HG03064 (cell line): ENCODE measurements around the gene LTV1.
"Not testable (repeated sequence)": the region's sequence is repeated elsewhere in the genome, so short reads cannot be mapped to it uniquely, and the experiment has no call there.

Source experiments
- ATAC-seq: cut with Tn5 transposase; IDR thresholded peaks from one replicate; pipeline ENCODE4 v1.9.1; 2021; ENCODE audit warnings: low read depth; ENCODE audit not compliant: unreplicated experiment

Gene LTV1

DNA sequence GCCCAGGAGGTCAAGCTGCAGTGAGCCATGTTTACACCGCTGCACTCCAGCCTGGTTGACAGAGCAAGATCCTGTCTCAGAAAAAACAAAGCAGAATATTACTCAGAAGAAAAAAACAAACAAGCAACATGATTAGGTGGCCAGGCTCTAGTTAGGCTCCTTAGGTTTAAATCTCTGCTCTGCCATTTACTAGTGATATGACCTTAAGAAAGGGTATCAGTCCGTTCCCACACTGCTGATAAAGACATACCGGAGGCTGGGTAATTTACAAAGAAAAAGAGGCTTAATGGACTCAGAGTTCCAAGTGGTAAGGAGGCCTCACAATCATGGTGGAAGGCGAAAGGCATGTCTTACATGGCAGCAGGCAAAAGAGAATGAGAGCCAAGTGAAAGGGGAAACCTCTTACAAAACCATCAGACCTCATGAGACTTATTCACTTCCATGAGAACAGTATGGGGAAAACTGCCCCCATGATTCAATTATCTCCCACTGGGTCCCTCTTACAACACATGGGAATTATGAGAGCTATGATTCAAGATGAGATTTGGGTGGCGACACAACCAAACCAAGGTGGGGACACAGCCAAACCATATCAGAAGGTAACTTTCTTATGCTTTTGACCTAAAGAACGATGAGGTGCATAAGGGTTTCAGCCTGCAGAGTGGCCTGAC lies 2.4 kb upstream of the LTV1 start:
- no peak for ATAC-seq

DNA sequence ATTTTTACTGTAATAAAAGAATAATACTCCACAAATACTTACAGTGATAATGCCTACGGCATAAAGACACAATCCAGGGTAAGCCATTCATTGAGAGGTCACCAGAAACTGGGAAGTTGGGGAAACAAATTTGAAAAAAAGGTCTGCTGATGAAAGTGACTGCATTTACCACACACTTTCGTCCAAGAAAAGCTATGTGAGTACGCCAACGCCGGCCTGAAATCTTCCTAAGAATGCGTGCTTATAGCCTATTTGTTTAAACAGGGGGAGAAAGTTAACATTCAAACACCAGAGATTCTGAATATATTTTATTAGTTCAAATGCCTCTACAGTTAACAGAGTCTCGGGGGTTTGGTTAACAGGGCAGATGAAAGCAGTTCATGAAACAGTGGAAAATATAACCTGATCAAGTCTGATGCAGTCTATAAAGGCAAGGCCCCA lies 657 bp upstream of the LTV1 start:
- no peak for ATAC-seq

DNA sequence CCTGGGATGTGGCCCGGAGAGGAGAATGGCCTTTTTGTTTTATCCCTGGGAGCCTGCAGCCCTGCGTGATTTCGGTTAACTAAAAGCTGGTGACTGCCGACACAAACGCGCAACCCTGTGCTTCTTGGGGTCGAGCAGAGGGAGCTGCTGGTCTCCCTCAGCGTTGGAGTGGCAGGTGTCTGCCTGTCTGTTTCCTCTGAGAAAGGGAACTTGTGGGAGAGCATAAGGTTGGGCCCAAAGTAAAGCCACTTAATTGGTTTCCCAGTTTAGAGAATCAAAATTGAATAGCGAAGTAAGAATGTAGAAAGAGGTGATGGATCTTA lies 500 bp downstream of the LTV1 start:
- ATAC-seq, result no peak

DNA sequence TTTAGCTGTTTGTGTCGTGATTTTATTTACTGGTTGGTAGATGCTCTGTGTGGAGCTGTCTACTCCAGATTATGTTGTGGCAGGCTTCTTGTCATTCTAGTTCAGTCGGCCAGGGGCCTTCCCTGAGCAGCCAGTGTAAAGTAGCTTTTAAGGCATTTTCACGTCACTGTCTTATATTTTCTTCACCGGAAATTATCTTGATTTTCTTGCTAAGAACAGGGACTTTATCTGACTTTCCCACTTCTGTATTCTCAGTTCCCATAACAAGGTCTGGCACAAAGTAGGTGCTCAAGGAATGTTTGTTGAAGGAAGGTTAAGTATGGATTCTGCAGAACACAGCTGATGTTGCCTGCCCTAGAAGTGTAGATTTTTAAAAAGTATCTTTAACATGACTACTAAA lies 868 bp downstream of the LTV1 start:
- no peak for ATAC-seq

DNA sequence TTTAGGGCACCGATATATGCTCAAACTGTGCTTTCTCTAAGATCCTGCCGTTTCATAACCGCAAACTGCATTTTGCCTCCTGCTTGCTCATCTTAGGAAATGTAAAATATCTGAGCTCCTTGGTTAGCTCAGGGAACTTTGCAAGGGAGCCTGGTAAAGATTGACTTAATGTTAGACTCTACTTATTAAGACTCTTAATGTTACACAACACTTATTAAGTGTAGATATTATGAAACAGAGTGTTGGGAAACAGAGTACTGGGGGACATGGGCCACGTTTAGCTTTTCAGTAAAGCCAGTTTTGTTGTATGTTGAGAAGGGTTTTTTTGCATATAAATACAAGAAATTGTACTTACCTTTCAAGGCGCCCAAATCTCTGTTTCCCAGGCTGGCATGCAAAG lies 1.9 kb downstream of the LTV1 start:
- no peak for ATAC-seq

DNA sequence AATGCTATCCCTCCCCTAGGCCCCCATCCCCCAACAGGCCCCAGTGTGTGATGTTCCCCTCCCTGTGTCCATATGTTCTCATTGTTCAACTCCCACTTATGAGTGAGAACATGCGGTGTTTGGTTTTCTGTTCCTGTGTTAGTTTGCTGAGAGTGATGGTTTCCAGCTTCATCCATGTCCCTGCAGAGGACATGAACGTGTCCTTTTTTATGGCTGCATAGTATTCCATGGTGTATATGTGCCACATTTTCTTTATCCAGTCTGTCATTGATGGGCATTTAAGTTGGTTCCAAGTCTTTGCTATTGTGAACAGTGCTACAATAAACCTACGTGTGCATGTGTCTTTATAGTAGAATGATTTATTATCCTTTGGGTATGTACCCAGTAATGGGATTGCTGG lies 8.6 kb downstream of the LTV1 start:
- ATAC-seq, result not testable (repeated sequence)

DNA sequence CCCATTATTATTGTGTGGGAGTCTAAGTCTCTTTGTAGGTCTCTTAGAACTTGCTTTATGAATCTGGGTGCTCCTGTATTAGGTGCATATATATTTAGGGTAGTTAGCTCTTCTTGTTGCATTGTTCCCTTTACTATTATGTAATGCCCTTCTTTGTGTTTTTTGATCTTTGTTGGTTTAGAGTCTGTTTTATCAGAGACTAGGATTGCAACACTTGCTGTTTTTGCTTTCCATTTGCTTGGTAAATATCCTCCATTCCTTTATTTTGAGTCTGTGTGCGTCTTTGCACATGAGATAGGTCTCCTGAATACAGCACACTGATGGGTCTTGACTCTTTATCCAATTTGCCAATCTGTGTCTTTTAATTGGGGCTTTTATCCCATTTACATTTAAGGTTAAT lies 11.9 kb downstream of the LTV1 start:
- ATAC-seq, result not testable (repeated sequence)

DNA sequence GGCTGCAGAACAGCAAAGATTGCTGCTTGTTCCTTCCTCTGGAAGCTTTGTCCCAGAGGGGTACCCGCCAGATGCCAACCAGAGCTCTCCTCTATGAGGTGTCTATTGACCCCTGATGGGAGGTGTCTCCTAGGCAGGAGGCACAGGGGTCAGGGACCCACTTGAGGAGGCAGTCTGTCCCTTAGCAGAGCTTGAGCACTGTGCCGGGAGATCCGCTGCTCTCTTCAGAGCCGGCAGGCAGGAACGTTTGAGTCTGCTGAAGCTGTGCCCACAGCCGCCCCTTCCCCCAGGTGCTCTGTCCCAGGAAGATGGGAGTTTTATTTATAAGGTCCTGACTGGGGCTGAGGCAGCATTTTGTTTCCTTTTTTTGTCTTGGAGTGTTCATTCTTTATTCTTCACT lies 13.6 kb downstream of the LTV1 start:
- not testable (repeated sequence) for ATAC-seq

DNA sequence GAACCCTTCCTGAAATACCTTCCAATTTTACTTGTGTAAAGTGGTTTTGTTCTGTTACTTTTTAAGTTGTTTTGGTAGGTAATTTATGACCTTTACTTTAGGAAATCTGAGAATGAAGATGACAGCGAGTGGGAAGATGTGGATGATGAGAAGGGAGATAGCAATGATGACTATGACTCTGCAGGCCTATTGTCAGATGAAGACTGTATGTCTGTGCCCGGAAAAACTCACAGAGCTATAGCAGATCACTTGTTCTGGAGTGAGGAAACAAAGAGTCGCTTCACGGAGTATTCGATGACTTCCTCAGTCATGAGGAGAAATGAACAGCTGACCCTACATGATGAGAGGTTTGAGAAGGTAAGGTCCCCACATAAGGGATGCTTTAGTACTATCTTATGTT lies 14.5 kb downstream of the LTV1 start:
- no peak for ATAC-seq

DNA sequence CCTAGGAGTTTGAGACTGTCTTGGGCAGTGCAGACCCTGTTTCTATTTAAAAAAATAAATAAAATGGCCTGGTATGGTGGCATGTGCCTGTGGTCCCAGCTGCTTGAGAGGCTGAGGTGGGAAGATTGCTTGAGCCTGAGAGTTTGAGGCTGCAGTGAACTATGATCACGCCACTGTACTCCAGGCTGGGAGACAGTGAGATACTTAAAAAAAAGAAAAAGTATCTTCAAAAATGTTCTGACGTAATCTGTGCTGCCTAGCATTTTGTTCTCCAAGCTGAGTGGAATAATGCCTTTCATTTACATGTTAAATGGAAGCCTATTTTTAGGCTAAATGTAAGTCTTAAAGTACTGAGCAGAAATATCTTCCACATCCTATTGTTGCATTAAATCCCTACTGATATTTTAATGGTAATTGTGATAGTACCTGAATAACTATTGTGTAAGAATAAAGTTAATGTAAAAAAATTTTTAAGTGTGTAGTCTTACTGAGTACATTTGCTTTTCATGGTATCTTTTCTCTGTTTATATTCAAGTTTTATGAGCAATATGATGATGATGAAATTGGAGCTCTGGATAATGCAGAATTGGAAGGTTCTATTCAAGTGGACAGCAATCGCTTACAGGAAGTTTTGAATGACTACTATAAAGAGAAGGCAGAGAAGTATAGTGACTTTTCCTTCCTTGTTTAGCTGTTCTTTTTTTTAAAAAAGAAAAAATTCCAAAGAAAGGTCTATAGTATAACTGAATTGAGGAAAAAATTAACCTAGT lies 16.9 kb downstream of the LTV1 start:
- no peak for ATAC-seq

DNA sequence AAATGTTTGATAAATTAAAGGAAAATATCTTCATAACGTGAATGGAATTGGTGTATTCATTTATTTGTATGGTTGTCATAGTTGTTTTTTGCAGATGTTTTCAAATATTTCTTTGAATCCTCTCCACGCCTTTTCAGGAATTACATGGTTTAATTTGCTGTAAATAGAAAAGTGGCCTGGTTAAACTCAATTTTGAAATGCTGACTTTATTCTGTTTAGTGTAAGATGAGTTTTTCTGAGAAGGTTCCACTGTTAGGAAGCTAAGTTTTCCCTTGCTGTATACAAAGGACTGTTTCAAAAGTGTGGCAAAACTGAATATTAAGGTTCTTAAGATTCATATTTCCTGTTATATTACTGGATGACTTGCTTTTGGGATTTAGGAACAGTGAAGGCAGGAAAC lies 20.6 kb downstream of the LTV1 start:
- no peak for ATAC-seq

DNA sequence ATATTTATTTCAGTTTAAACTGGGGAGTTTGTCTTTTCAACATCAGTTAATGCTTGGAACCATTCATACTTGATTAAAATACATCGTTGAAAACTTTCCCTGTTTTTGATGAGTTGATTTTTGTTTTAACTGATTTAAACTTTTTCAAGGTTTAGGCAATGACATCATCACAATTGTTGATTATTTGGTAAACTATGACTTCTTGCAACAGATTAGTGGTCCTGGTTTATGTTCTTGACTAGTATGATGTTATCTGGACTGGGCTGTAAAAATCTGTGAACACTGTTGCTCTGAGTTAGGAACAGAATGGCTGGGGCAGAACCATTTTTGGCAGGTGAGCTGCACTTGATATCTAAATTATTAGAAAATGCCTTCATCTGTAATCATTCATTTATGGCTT lies 21.1 kb downstream of the LTV1 start, which contains the start of gene ZC2HC1B:
TSS of gene ZC2HC1B (plus strand) at position 241 of the 400 bp plus-strand sequence. CDS start at position 307, 66 bp downstream.
- no peak for ATAC-seq

DNA sequence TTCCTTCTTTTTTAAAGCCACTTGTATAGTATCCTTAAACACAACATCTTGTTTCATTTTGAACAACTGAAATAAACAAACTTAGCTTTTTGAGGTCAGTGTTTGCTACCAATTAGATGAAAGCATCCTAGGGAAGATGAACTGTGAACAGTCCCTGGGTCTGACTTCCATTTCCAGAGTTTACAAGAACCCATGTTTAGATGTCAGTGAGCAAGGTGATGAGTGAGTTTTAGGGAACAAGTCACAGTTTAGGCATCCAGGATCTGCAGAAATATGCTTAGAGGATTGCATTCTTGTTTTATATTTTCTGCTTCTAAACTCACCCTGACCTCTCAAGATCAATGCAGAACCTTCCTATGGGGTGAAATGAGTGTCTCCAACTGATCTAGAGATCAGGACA lies 24.1 kb downstream of the LTV1 start:
- ATAC-seq, result no peak

DNA sequence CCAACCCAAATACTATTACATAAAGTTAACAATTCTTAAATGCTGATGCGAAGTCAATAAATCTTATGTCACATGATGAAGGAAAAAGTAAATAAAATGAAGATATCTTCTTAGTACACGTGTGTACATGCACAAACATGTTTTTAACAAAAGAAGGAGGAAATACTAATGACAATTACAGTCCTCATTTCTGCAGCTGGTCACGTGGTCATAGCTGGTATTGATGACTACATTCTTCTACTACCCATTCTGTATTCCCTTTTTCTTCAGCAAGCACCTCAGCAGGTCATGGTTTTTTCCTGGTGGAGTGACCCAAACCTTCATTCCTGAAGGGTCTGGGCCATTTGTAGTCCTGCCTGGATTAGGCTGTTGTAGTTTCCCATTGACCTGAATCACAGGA lies 25.7 kb downstream of the LTV1 start:
- not testable (repeated sequence) for ATAC-seq

DNA sequence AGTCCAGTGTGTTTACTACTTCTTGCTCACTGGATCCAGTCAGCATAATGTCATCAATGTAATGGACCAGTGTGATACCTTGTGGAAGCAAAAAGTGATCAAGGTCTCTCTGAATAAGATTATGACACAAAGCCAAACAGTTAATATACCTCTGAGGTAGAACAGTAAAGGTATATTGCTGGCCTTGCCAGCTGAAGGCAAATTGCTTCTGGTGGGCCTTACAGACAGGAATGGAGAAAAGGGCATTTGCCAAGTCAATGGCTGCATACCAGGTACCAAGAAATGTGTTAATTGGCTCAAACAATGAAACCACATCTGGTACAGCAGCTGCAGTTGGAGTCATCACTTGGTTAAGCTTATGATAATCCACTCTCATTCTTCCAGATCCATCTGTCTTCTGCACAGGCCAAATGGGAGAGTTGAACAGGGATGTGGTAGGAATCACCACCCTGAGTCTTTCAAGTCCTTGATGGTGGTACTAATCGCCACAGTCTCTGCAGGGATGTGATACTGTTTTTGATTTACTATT lies 28.1 kb downstream of the LTV1 start:
- ATAC-seq, result not testable (repeated sequence)

DNA sequence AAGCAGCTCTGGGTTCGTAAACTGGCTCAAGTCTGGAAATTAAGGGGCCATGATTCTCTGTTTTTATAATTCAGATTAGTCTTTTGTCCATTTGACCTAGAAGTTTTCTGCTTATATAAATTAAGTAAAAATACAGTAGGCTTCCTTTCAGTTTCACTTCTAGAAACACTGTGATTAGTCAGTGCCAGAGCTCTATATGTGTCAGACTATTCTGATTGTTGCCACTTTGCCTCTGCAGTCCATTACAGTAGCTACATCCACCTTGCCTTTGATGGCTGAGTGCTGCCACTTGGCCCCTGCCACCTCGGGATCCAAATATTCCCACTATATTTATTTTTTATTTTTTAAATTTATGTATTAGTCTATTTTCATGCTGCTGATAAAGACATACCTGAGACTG lies 29.1 kb downstream of the LTV1 start:
- peak; percentile 86 for ATAC-seq

DNA sequence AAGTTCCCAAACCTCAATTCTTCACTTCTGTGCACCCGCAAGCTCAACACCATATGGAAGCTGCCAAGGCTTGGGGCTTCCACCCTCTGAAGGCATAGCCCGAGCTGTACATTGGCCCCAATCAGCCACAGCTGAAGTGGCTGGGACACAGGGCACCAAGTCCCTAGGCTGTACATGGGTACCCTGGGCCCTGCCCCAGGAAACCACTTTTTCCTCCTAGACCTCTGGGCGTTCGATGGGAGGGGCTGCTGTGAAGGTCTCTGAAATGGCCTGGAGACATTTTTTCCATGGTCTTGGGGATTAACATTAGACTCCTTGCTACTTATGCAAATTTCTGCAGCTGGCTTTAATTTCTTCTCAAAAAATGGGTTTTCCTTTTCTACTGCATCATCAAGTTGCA lies 30.5 kb downstream of the LTV1 start:
- not testable (repeated sequence) for ATAC-seq

DNA sequence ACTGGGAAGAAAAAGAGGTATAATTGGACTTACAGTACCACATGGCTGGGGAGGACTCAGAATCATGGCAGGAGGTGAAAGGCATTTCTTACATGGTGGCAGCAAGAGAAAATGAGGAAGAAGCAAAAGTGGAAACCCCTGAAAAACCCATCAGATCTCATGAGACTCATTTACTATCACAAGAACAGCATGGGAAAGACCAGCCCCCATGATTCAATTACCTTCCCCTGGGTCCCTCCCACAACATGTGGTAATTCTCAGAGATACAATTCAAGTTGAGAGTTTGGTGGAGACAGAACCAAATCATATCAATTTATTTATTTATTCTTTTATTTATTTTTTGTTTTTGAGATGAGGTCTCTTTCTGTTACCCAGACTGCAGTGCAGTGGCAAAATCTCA lies 31.4 kb downstream of the LTV1 start:
- not testable (repeated sequence) for ATAC-seq

DNA sequence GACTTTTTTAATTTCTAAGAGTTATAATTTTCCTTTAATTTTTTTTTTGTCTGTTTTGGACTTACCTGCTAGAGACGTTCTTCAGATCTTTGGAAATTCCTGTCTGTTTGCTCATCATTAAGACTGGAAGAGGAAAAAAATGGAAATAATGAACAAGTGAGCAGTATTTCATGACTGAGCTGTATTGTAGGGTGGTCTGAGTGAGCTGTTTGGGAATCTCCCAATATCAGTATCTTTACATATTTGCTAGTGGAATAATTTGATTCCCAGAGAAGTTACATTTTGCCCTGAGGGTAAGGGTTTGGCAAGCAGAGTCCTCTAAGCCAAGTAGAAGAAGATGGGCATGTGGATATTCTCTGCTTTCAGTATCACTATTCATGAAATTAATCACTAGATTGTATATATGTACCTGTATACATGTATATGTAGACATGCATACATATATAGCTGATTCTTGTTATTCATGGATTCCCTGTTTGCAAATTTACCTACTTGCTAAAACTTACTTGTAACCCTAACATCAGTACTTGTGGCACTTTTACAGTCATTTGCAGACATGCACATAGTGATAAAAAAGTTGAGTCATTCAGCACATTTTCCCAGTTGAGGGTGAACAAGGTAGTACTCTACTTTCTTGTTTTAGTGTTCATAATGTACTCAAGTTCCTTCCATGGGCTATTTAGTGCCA lies 34.6 kb downstream of the LTV1 start:
- ATAC-seq, result no peak

DNA sequence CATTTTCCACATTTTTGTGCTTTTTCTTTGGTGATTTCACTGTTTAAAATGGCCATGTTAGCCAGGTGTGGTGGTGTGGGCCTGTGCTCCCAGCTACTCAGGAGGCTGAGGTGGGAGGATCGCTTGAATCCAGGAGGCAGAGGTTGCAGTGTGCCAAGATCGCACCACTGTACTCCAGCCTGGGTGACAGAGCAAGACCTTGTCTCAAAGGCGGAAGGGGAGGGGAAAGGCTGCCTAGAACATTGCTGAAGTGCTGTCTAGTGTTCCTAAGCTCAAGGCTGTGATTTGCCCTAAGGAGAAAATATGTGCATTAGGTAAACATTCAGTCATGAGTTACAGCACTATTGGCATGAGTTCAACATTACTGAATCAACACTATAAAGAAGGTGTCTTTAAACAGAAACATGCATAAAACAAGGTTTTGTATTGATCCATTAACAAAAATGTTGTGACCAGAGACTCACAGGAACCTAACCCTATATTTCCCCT lies 35.2 kb downstream of the LTV1 start:
- no peak for ATAC-seq

DNA sequence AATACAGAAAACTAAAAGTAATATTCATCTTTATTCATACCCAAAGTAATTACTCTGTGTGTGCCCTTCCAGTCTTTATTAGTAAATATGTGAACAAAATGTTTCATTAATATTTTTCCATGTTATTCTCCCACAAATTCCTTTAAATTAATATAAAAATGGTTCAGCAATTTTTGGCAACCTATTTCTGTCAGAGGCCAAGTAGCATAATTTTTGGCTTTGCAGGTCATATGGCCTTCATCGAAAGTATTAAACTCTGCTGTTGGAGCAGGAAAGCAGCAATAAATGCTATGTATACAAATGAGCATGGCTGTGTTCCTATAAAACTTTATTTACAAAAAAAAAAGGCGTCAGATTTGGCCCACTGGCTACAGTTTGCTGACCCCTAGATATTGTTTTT lies 37.3 kb downstream of the LTV1 start:
- ATAC-seq, result no peak
